Liver (tissue), 3 donors: ENCODE data around the gene ADAMTS4.

ENCODE experiments used
- ATF3 ChIP-seq: IDR thresholded peaks from 2 replicates; pipeline ENCODE4 v1.6.1; 2016; ENCODE audit warnings: antibody characterized with exemption
- CTCF ChIP-seq: fragments of 150-350 bp; IDR thresholded peaks from 2 replicates; pipeline ENCODE4 v1.5.1; 2017; ENCODE audit warnings: improper control_type of control experiment, low read depth, low read length; ENCODE audit not compliant: missing input control
- EGR1 ChIP-seq, 2 donors: IDR thresholded peaks; 2 replicates each; pipeline ENCODE4 v1.6.1; 2016 to 2018; ENCODE audit warnings: antibody characterized with exemption in 2 of 2, low read depth in 2 of 2
- FOXA1 ChIP-seq: IDR thresholded peaks from 2 replicates; pipeline ENCODE4 v1.6.1; 2016; ENCODE audit warnings: antibody characterized with exemption
- FOXA2 ChIP-seq: IDR thresholded peaks from 2 replicates; pipeline ENCODE4 v1.6.1; 2016; ENCODE audit warnings: antibody characterized with exemption
- GABPA ChIP-seq, 2 donors: IDR thresholded peaks in 1 of 2; conservative IDR thresholded peaks in 1 of 2; 2 replicates each; pipeline ENCODE4 v1.6.1; 2016; ENCODE audit warnings: antibody characterized with exemption in 2 of 2, mild to moderate bottlenecking in 1 of 2, moderate library complexity in 1 of 2
- HNF4G ChIP-seq: IDR thresholded peaks from 2 replicates; pipeline ENCODE4 v1.6.1; 2016; ENCODE audit warnings: antibody characterized with exemption
- JUND ChIP-seq, 2 donors: IDR thresholded peaks; 2 replicates each; pipeline ENCODE4 v1.6.1; 2016; ENCODE audit warnings: antibody characterized with exemption in 2 of 2
- MAX ChIP-seq: IDR thresholded peaks from 2 replicates; pipeline ENCODE4 v1.6.1; 2016; ENCODE audit warnings: antibody characterized with exemption
- RAD21 ChIP-seq, 2 donors: IDR thresholded peaks; 2 replicates each; pipeline ENCODE4 v1.6.1; 2016; ENCODE audit warnings: antibody characterized with exemption in 2 of 2, mild to moderate bottlenecking in 2 of 2
- REST ChIP-seq: IDR thresholded peaks from 2 replicates; pipeline ENCODE4 v1.6.1; 2016; ENCODE audit warnings: antibody characterized with exemption, mild to moderate bottlenecking
- TAF1 ChIP-seq: conservative IDR thresholded peaks from 2 replicates; pipeline ENCODE4 v1.6.1; 2016; ENCODE audit warnings: antibody characterized with exemption, mild to moderate bottlenecking
- YY1 ChIP-seq: IDR thresholded peaks from 2 replicates; pipeline ENCODE4 v1.6.1; 2016; ENCODE audit warnings: antibody characterized with exemption, mild to moderate bottlenecking
- ZBTB33 ChIP-seq: IDR thresholded peaks from 2 replicates; pipeline ENCODE4 v1.6.1; 2016; ENCODE audit warnings: antibody characterized with exemption
- donor health status: healthy.
- donor health status: healthy.

- TF ChIP-seq REST (no peak), CTCF (no peak), FOXA2 (no peak), HNF4G (no peak), MAX (no peak), TAF1 (no peak), RAD21 (IDR thresholded peaks at IDR 0.05) (no peak), GABPA (IDR thresholded peaks at IDR 0.05 in 1 of 2, conservative IDR thresholded peaks at IDR 0.05 in 1 of 2) (no peak), FOXA1 (no peak), ATF3 (no peak), ZBTB33 (no peak), JUND (IDR thresholded peaks at IDR 0.05) (no peak), YY1 (peak; percentile 99), EGR1 (IDR thresholded peaks at IDR 0.05; ENCODE audit: low read depth in 2 of 2) (no peak)
Observed at GRCh38 chr1:161159087-161159912, 39.6 kb downstream of the ADAMTS4 start, which contains the start of gene USP21.
